Progenitor cell of endocrine pancreas (in vitro differentiated cells): ENCODE data around the gene PLEKHM3. TPM values are rescaled to one million over a fixed set of nuclear protein-coding genes. Genes with fewer than 3 reads are reported as not detected.

Source experiments
- DNase-seq: peaks from one replicate; pipeline ENCODE4 v3.0.0; 2021; ENCODE audit warnings: low spot score; ENCODE audit not compliant: unreplicated experiment
- H3K27ac Mint-ChIP-seq: 2 replicates; pipeline ENCODE4 v1.8.0; 2021; ENCODE audit warnings: mild to moderate bottlenecking, moderate library complexity, mixed read lengths
- H3K27me3 Mint-ChIP-seq: 2 replicates; pipeline ENCODE4 v1.8.0; 2021; ENCODE audit warnings: mixed read lengths
- H3K36me3 Mint-ChIP-seq: 2 replicates; pipeline ENCODE4 v1.8.0; 2022; ENCODE audit warnings: mixed read lengths; ENCODE audit not compliant: insufficient read depth
- H3K4me1 Mint-ChIP-seq: 2 replicates; pipeline ENCODE4 v1.8.0; 2021; ENCODE audit warnings: low read depth, mixed read lengths
- H3K4me3 Mint-ChIP-seq: 2 replicates; pipeline ENCODE4 v1.8.0; 2021; ENCODE audit warnings: low read depth, mild to moderate bottlenecking, moderate library complexity, mixed read lengths
- H3K9me3 Mint-ChIP-seq: 2 replicates; pipeline ENCODE4 v1.8.0; 2021; ENCODE audit warnings: low read depth, mixed read lengths
- total RNA-seq: library from RNA; stranded (reverse); gene quantifications from 2 replicates; pipeline ENCODE4 v1.2.1, GENCODE V29; 2021
- TF ChIP-seq, protein P1 (sequence below): fragments of 200-600 bp; sonication (generic); IDR thresholded peaks from one replicate; pipeline ENCODE4 v1.5.0; 2021; ENCODE audit warnings: antibody characterized with exemption, mild to moderate bottlenecking; ENCODE audit not compliant: unreplicated experiment

Gene PLEKHM3
- total RNA-seq, 1 donor from 2014 or later = 19.2 TPM

DNA sequence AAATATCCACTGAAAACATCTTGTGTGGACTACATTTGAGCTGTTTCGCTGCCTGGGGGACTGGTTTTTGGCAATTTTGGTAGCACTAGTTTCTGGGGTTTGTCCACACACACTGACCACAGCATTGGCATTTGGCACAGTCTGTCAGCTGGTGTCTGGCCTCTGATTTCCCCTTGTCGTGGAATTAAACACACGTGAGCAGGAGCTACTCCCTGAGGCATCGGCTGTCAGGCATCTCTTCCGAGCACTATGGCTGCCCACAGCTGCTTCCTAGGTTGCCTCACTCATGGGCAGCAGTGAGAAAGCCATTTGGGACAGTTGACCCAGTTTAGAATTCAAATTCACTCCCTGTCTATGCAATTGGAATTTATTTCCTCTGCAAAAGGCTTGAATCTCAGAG, 208.8 kb downstream of the PLEKHM3 start:
- no peak for DNase-seq
- H3K27me3 Mint-ChIP-seq = no peaks in the 10 kb centered on the region
- no peaks in the 10 kb centered on the region for H3K9me3 Mint-ChIP-seq
- peaks cover 54% of the 10 kb centered on the region for H3K4me1 Mint-ChIP-seq
- H3K4me3 Mint-ChIP-seq = no peak overlapping the region
- no peak overlapping the region for H3K27ac Mint-ChIP-seq
- H3K36me3 Mint-ChIP-seq = peaks cover 2% of the 10 kb centered on the region
- TF ChIP-seq, protein P1, sequence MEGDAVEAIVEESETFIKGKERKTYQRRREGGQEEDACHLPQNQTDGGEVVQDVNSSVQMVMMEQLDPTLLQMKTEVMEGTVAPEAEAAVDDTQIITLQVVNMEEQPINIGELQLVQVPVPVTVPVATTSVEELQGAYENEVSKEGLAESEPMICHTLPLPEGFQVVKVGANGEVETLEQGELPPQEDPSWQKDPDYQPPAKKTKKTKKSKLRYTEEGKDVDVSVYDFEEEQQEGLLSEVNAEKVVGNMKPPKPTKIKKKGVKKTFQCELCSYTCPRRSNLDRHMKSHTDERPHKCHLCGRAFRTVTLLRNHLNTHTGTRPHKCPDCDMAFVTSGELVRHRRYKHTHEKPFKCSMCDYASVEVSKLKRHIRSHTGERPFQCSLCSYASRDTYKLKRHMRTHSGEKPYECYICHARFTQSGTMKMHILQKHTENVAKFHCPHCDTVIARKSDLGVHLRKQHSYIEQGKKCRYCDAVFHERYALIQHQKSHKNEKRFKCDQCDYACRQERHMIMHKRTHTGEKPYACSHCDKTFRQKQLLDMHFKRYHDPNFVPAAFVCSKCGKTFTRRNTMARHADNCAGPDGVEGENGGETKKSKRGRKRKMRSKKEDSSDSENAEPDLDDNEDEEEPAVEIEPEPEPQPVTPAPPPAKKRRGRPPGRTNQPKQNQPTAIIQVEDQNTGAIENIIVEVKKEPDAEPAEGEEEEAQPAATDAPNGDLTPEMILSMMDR = no peak

DNA sequence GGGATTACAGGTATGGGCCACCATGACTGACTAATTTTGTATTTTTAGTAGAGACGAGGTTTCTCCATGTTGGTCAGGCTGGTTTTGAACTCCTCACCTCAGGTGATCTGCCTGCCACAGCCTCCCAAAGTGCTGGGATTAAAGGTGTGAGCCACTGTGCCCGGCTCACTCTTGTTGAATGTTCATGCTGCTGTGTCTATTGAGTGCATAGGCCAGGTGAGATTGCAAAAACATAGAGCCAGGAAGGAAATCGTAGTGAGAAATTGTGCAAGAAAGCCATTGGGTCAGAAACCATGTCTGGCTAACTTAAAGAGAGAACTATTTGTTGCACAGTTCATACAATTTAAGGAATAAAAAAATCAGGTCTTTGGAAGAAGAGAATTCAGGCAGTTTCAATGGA, 210.1 kb downstream of the PLEKHM3 start:
- Mint-ChIP-seq H3K36me3 (peaks cover 2% of the 10 kb centered on the region), H3K27ac (peak overlapping the region; percentile 22), H3K4me1 (peaks cover 59% of the 10 kb centered on the region), H3K9me3 (no peaks in the 10 kb centered on the region), H3K4me3 (no peak overlapping the region), H3K27me3 (no peaks in the 10 kb centered on the region)
- DNase-seq = no peak
- TF ChIP-seq, protein P1 = no peak

DNA sequence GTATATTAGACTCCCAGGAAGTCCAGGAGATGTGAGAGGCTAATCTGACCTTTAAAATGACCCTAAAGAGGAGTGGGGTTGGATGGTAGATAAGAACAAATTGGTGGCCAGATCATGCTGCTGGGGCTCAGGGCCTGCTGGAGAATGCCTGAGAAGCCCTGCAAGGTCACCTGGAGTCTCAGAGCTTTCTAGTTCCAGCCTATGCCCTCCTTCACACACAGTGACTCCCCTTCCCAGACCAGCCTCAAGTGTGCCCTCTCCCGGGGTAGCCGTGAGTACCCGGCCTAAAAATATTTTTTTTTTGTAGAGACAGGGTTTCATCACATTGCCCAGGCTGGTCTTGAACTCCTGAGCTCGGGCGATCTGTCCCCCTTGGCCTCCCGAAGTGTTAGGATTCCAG, 211.4 kb downstream of the PLEKHM3 start:
- Mint-ChIP-seq H3K9me3 (no peaks in the 10 kb centered on the region), H3K4me1 (peaks cover 50% of the 10 kb centered on the region), H3K36me3 (peaks cover 2% of the 10 kb centered on the region), H3K27ac (peak overlapping the region; percentile 8), H3K27me3 (no peaks in the 10 kb centered on the region), H3K4me3 (no peak overlapping the region)
- TF ChIP-seq, protein P1 = no peak
- no peak for DNase-seq

DNA sequence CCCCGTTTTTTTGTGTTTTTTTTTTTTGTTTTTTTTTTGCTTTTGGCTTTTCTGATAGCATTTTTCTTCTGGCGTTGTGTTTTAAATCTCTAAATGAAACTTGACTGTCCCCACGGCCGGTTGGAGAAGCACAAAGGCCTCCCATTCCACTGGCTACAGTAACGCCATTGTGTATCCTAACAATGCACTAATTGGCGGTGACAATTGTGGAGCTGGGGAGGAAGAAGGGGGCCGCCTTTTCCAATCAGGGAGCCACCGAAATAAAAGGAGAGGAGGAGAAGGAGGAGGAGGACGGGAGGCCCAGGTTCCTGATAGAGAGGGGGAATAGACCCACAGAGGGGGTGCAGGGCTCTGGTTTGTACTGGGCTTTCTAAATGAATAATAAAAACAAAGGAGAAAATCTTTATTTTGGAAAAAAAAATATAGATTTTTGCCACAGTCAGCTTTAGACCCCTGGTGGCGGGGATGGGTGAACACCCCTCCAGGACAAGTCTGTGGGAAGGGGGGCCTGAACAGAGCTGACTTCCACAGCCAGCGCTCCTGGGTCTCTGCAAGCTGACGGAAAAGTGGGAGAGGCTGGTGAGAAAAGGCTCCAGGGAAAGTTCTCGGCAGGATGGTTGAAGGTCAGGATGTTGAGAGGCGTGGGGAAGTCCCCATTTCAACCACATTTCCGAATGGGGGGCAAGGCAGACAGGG, 212.0 kb downstream of the PLEKHM3 start:
- H3K27me3 Mint-ChIP-seq = no peaks in the 10 kb centered on the region
- no peak overlapping the region for H3K4me3 Mint-ChIP-seq
- TF ChIP-seq, protein P1 = peak; percentile 50
- peaks cover 49% of the 10 kb centered on the region for H3K4me1 Mint-ChIP-seq
- H3K36me3 Mint-ChIP-seq = peaks cover 2% of the 10 kb centered on the region
- peak overlapping the region; percentile 94 for H3K27ac Mint-ChIP-seq
- no peak for DNase-seq
- H3K9me3 Mint-ChIP-seq = no peaks in the 10 kb centered on the region

DNA sequence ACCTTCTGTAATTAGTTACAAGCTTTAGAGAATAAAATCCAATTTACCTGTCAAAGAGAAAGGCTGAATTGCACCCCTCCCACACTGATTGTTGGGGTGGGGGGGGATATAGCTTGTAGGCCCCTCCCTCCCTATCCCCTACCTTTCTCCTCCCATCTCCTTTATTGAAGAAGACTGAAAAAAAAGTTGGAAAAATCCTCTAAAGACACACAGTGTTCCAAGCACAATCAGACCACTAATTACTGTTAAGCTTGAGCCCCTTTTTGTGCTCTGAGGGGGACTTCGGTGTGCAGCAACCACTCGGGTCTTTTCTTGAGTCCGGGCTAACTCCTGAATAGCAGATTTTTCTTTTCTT, 212.6 kb downstream of the PLEKHM3 start:
- Mint-ChIP-seq H3K4me1 (peaks cover 48% of the 10 kb centered on the region), H3K9me3 (no peaks in the 10 kb centered on the region), H3K27ac (peak overlapping the region; percentile 94), H3K27me3 (no peaks in the 10 kb centered on the region), H3K36me3 (peaks cover under 1% of the 10 kb centered on the region), H3K4me3 (no peak overlapping the region)
- TF ChIP-seq, protein P1 = no peak
- no peak for DNase-seq
